ENCODE data around the gene DENND5A. TPM values are rescaled to one million over a fixed set of nuclear protein-coding genes. Genes with fewer than 3 reads are reported as not detected.

DENND5A gene
- total and polyA plus RNA-seq, 2 of the 8 experiments (the other 6 are each of a cell fraction or from before 2014, with no cell fraction given): 65.7 to 139 TPM

DNA sequence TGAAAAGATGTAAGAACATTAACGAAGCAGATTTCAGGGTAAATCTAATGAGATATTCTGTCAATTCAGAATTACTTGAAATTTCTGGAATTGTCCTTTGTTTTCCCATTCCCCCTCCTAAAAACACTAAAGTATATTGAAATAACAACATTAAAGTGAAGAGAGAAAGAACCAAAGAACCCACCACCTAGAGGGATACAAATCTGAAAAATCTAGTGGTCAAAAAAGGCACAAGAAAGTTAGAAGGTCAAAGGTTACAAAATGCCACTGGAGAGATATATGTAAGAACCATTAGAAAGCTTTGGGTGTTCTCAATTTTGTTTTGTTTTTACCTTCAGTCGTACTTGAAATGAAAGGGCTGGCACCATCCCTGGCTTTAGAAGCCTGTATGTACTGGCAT is 57.9 kb downstream of the DENND5A start:
- H3K56ac ChIP-seq (replicated peaks; ENCODE audit: insufficient read length, low read depth, low read length): no peak overlapping the region
- H3K4ac ChIP-seq (replicated peaks; ENCODE audit: insufficient read length, low read depth, low read length): no peak overlapping the region
- no peaks in the 10 kb centered on the region for H3K79me1 ChIP-seq (ENCODE audit: low read depth, low read length)
- ChIA-PET CTCF (ENCODE audit: partially characterized antibody) (interaction anchor here (0.8 to 2.2 kb wide), 3 partner anchors 9 to 24 kb away, joined by 3 to 5 read pairs (median 4); no protein-coding TSS in a partner anchor), POLR2A (ENCODE audit: partially characterized antibody) (interaction anchor here (0.6 kb wide), 1 partner anchor 195 kb away, joined by 3 read pairs; no protein-coding TSS in a partner anchor)
- H4K8ac ChIP-seq (ENCODE audit: extremely low read depth, insufficient read depth, low read length): no peak overlapping the region
- H3K9me3 ChIP-seq (ENCODE audit: insufficient read depth in 2 of 2, low read depth in 1 of 2, low read length in 1 of 2): no peaks in the 10 kb centered on the region
- FAIRE-seq: no peak
- H2BK20ac ChIP-seq (ENCODE audit: low read length): no peak overlapping the region
- no peak overlapping the region for H3K23ac ChIP-seq (ENCODE audit: insufficient read length)
- peaks cover 0 to 43% of the 10 kb centered on the region in 2 experiments; a peak in 2 of 4 replicates for H3K79me2 ChIP-seq (ENCODE audit: control insufficient read depth in 1 of 2, insufficient read depth in 2 of 2, low read length in 2 of 2)
- no peak overlapping the region for H2BK12ac ChIP-seq (ENCODE audit: low read depth, low read length)
- WGBS, 2 experiments (ENCODE audit: extremely low coverage in 1 of 2, insufficient coverage in 1 of 2, insufficient read length in 1 of 2, insufficient replicate concordance in 2 of 2, low coverage in 1 of 2, low lambda C conversion rate in 2 of 2, missing lambda C conversion rate in 1 of 2): 92% methylated on average over 2 of the region's 2 CpGs; no CpG with 5 or more reads in 1 of the 2 experiments
- no peak overlapping the region for H3K9ac ChIP-seq (replicated peaks in 1 of 4; ENCODE audit: extremely low read depth in 1 of 4, low read depth in 3 of 4, low read length in 3 of 4)
- no peak overlapping the region for H2BK15ac ChIP-seq (ENCODE audit: low read length)
- H4K5ac ChIP-seq (ENCODE audit: insufficient read length, low read depth, low read length): no peak overlapping the region
- no peaks in the 10 kb centered on the region for H3K23me2 ChIP-seq (ENCODE audit: low read depth, low read length)
- no peak overlapping the region for H3K27ac ChIP-seq (ENCODE audit: low read depth, low read length)
- no peak overlapping the region for H3K14ac ChIP-seq (ENCODE audit: insufficient read length)
- H3K4me2 ChIP-seq (ENCODE audit: insufficient read depth in 1 of 2, low read depth in 2 of 2, low read length in 2 of 2): no peak overlapping the region
- H2AK5ac ChIP-seq (ENCODE audit: low read depth, low read length): no peak overlapping the region
- H3K4me1 ChIP-seq (replicated peaks in 1 of 4; ENCODE audit: control insufficient read depth in 3 of 4, insufficient read depth in 4 of 4, low read length in 3 of 4): peaks cover 0 to 2% (median 0%) of the 10 kb centered on the region in 4 experiments; a peak in 1 of 7 replicates
- no peak for DNase-seq (ENCODE audit: low read depth in 1 of 2, low spot score in 2 of 2)
- no peaks in the 10 kb centered on the region for H3K27me3 ChIP-seq (replicated peaks in 1 of 4; ENCODE audit: control insufficient read depth in 3 of 4, extremely low read depth in 1 of 4, insufficient read depth in 3 of 4, low read length in 3 of 4)
- H2BK5ac ChIP-seq (ENCODE audit: low read depth, low read length): no peak overlapping the region
- H4K91ac ChIP-seq (replicated peaks; ENCODE audit: insufficient read length, low read length): no peak overlapping the region
- H2AFZ ChIP-seq (ENCODE audit: low read length): no peak overlapping the region
- H3K4me3 ChIP-seq (ENCODE audit: extremely low read depth in 1 of 4, insufficient read depth in 2 of 4, low read depth in 3 of 4, low read length in 4 of 4): no peak overlapping the region
- H3K18ac ChIP-seq (ENCODE audit: extremely low read depth, low read length): no peak overlapping the region
- H4K20me1 ChIP-seq (replicated peaks in 1 of 2; ENCODE audit: control insufficient read depth in 1 of 2, insufficient read depth in 2 of 2, low read length in 2 of 2): peaks cover 0 to 5% of the 10 kb centered on the region in 2 experiments
- H3K36me3 ChIP-seq (ENCODE audit: control insufficient read depth in 2 of 4, insufficient read depth in 4 of 4, low read length in 3 of 4): peaks cover 3 to 12% (median 6%) of the 10 kb centered on the region in 4 experiments; a peak in 5 of 8 replicates
- H2BK120ac ChIP-seq (replicated peaks; ENCODE audit: low read depth, low read length): no peak overlapping the region
- TF ChIP-seq PHF8 (conservative IDR thresholded peaks at IDR 0.05; ENCODE audit: low read depth, low read length): no peak

All from H1 (cell line).